GM18505 (cell line): Measurements from ENCODE around the gene SLX9.
"Not testable (repeated sequence)": the region's sequence is repeated elsewhere in the genome, so short reads cannot be mapped to it uniquely, and the experiment has no call there.

Experiments used
- ATAC-seq: cut with Tn5 transposase; IDR thresholded peaks from one replicate; pipeline ENCODE4 v1.9.1; 2021; ENCODE audit not compliant: unreplicated experiment
- POLR2A ChIP-seq: IDR thresholded peaks from 4 replicates; pipeline ENCODE4 v1.6.1; 2011; ENCODE audit warnings: borderline replicate concordance; ENCODE audit not compliant: insufficient read depth, insufficient read length; ENCODE audit errors: extremely low read depth

Gene SLX9

GRCh38 chr21:44975720-44976555 is 36.1 kb downstream of the SLX9 start:
- no peak for TF ChIP-seq POLR2A
- no peak for ATAC-seq

DNA sequence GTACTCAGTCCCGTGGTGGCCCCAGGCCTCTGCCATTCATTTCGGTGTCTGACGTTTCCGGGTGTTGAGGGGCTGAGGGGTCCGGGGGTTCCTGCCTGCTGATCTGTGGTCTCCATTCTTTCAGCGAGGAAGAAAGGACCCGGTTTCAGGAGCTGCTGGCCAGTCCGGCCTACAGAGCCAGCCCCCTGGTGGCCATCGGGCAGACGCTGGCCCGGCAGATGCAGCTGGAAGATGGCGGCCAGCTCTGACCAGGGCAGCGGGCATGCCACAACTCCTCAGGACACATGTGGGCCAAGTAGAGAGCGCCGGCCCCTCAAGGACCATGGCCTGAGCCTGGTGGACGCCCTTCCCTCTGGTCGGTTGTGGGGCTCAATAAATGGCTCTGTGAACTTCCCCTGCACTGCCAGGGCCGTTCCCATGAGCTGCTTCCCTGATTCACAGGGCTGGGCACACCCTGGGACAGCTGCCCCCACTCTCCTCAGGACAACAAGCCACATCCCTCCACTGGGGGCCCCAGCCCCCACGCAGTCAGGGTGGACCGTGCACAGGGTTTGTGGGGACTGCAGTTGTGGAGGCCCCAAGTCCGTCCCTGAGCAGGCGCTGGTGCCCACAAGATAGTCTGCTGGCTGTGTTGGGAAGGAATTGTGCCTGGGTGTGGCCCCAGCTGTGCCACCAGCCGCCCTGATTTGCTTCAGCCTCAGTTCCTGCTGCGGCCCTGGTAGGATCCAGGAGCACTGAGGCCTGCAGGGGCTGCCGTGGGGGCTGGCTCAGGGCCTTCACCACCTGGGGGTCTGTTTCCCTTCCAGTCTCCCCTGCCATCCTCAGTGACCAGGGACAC is 36.9 kb downstream of the SLX9 start:
- ATAC-seq: not testable (repeated sequence)

DNA sequence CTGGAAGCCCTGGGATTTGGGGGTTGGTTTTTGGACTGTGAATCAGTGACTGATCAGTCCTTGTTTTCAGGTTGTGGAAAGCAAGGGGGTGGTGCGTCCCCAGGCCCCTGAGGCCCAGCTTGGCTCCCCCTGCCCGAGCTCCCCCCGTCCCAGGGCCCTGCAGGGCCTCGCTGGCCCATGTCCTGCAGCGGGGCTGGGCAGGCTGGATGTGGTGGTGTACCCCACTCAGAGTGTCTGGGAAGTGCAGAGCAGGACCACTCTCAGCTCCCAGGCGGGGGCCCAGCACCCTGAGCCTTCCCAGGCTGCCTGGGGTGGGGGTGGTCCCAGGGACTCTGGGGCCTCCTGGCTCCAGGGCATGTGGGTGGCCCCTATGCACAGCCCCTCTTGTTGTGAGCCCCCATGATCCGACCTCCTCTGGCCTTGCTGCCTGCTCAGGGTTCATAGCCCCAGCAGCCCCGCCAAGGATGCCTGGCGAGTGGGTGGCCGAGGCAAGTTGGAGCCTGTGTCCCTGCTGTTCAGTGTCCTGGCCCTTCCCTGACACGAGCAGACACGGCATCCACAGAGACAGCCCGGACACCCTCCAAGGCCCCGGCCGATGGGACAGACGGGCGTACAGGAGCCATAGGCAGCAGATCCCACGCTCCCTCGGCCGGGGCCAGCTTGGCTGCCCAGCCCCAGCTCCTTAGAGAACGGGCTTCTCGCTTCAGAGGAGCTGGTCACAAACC is 37.9 kb downstream of the SLX9 start:
- ATAC-seq: no peak
- no peak for TF ChIP-seq POLR2A

DNA sequence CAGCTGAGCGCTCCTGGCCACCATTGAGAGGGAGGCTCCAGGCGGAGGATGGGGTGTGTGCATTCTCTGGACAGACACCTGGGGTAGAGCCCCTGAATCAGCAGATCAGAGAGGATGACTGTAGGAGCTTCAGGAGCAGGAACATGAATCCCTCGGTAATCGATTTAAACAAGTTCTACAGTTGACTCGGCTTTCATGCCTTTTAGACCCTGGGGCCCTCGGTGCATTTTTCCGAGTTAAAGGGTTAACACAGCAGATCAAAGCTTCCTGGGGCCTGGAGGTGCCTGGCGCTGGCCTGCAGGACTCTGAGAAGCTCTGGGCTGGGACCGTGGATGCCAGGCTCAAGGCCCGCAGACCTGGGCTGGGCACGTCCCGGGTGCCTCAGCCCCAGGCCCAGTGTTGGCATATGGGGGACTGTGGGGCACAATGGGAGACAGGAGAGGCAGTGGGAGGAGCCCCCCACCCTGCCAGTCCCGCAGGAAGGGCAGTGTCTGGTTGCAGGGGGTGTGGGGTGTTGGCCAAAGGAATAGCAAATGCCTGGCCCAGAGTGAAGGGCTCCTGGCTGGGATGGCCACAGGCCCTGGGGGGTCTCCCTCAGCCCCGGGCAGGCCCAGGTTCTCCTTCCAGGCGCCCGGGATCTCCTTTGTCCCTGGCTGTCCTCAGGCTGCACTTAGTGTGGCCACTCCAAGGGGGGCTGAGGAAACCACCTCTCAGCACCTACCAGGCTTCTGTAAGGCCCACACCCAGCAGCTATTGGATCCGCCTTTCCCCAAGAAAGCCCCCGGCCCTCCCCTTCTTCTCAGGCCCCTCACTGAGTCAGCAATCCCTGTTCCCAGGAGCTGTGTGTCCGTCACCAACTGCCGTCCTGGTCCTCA is 40.1 kb downstream of the SLX9 start:
- no peak for ATAC-seq
- no peak for TF ChIP-seq POLR2A

DNA sequence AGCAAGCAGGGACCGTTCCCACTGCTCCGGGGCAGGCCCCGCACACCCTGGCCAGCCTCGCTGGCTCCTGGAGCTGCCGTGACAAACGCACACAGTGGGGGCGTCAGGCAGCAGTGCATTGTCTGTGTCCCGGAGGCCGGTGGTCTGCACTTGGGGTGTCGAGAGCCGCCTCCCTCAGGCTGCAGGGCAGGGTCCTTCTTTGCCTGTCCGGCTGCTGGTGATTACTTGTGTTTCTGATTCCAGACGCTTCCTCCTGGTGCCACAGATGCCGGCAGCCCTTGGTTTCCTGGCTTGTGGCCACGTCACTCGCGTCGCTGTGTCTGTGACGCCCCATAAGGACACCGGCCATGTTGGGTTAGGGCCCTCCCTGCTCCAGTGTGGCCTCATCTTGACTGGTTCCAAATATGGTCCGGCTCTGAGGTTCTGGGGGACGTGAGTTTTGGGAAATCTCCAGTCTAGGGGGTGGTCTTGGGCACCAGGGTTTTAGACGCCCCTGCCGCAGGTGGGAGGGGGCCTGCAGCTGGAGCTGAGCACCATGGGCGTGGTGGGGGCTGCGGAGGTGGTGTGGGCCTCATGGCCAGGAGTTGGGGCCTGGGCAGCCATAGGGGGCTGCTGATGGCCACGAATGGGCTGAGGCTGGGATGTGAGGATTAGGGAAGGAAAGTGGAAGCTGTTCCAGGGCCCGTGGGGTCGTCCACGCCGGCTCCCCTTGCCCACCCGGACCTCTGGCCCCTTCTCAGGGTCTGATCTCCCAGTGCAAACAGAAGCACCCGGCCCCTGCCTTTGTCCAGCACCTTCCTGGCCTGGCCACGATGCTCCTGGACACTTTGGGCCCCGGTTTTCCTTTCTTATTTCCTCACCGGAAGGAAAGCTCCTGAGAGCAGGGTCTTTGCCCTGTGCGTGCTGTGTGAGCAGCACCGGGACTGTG is 41.0 kb downstream of the SLX9 start:
- no peak for TF ChIP-seq POLR2A
- no peak for ATAC-seq

GRCh38 chr21:44982558-44983250 is 42.9 kb downstream of the SLX9 start:
- no peak for ATAC-seq
- no peak for TF ChIP-seq POLR2A

- ATAC-seq: no peak
- TF ChIP-seq POLR2A: no peak
These were observed 43.8 kb downstream of the SLX9 start for GRCh38 chr21:44983421-44984206.

GRCh38 chr21:44984428-44984791 is 44.6 kb downstream of the SLX9 start:
- no peak for ATAC-seq
- TF ChIP-seq POLR2A: no peak

GRCh38 chr21:44984792-44985440 is 45.1 kb downstream of the SLX9 start:
- no peak for ATAC-seq
- no peak for TF ChIP-seq POLR2A
